Adrenal gland (tissue), 5 donors: ENCODE measurements around the gene CALHM4.
A peak's percentile ranks its signal among the peaks of the same experiment; 100 is the strongest.

Source experiments
- CTCF ChIP-seq, 6 experiments: fragments of 450-650 bp in 4 of 6; fragments of 200-600 bp in 2 of 6; sonication (generic) in 1 of 6; IDR thresholded peaks; 1 replicate in 5 of 6; 2 replicates in 1 of 6; pipeline versions ENCODE4 v1.5.1 to v1.8.0; 2016 to 2021; ENCODE audit warnings: antibody characterized with exemption in 6 of 6, mild to moderate bottlenecking in 2 of 6, moderate library complexity in 1 of 6
- POLR2A ChIP-seq, 2 donors: fragments of 450-650 bp; IDR thresholded peaks; one replicate each; pipeline ENCODE4 v1.6.1; 2017; ENCODE audit warnings: antibody characterized with exemption in 2 of 2, mild to moderate bottlenecking in 2 of 2, moderate library complexity in 1 of 2
- donor health status: DM: no; HTN: no; CAD: no.

GRCh38 chr6:116561377-116562018 is 7.9 kb downstream of the CALHM4 start:
- TF ChIP-seq CTCF (IDR thresholded peaks at IDR 0.05) (peak; percentile 84 to 94 (median 92)), POLR2A (IDR thresholded peaks at IDR 0.05) (no peak)
